ENCODE measurements around the gene BAHCC1. TPM values are rescaled to one million over a fixed set of nuclear protein-coding genes. Genes with fewer than 3 reads are reported as not detected.
A peak's percentile ranks its signal among the peaks of the same experiment; 100 is the strongest.

The BAHCC1 gene
- total and polyA plus RNA-seq, 9 of the 15 experiments (the other 6 are each of a cell fraction or from before 2014, with no cell fraction given), result 0.14 to 26.9 (median 5.0) TPM

- ATAC-seq (peak; percentile 87), DNase-seq (ENCODE audit: extremely low read depth in 1 of 4, low spot score in 3 of 4) (peak; percentile 80 to 86 (median 83)), FAIRE-seq (peak; percentile 96)
- in situ Hi-C loops (cut with MboI) (no loop called here), intact Hi-C loops (cut with micrococcal nuclease) (no loop called here)
- Histone ChIP-seq H3K4me1 (replicated peaks in 1 of 2; ENCODE audit: control insufficient read depth in 2 of 2, insufficient read depth in 2 of 2, low read length in 2 of 2) (peaks cover 21 to 88% of the 10 kb centered on the region in 2 experiments), H3K9ac (ENCODE audit: insufficient read depth in 1 of 2, low read depth in 2 of 2, low read length in 2 of 2) (peak overlapping the region; percentile 45 to 83; a peak in 3 of 4 replicates), H3K79me2 (ENCODE audit: control insufficient read depth, insufficient read depth, low read length) (peaks cover 9% of the 10 kb centered on the region), H3K27me3 (ENCODE audit: control insufficient read depth in 2 of 2, insufficient read depth in 2 of 2, low read length in 2 of 2) (no peaks in the 10 kb centered on the region; a peak in 1 of 5 replicates), H3K36me3 (ENCODE audit: control insufficient read depth, insufficient read depth, low read length) (no peaks in the 10 kb centered on the region), H3K4me3 (no peak overlapping the region), H3K9me3 (replicated peaks; ENCODE audit: control insufficient read depth, insufficient read depth, low read depth, low read length) (no peaks in the 10 kb centered on the region), H3K4me2 (ENCODE audit: insufficient read depth, low read length) (peak overlapping the region; percentile 45), H3K9me1 (ENCODE audit: control insufficient read depth, insufficient read depth, low read length) (peaks cover 2% of the 10 kb centered on the region), H4K20me1 (replicated peaks; ENCODE audit: control insufficient read depth, insufficient read depth, low read length) (no peaks in the 10 kb centered on the region), H3K27ac (ENCODE audit: extremely low read depth, low read depth, low read length) (peak overlapping the region; percentile 69; the same call in 2 of the 3 replicates), H2AFZ (ENCODE audit: low read depth, low read length) (peak overlapping the region; percentile 43)
- POLR2A ChIA-PET, result interaction anchor here (0.9 to 1.1 kb wide), 2 partner anchors 10 to 108 kb away, joined by 3 read pairs; no protein-coding TSS in a partner anchor
- BruUV-seq (replicated peaks), result no TSS peak
- WGBS (ENCODE audit: insufficient coverage, low coverage, missing lambda C conversion rate), result 20% methylated on average over 29 of the region's 29 CpGs
- CTCF ChIA-PET (ENCODE audit: low intra/inter-chr PET ratio), result interaction anchor here (0.6 kb wide), 1 partner anchor 148 kb away, joined by 3 read pairs; no protein-coding TSS in a partner anchor
- TF ChIP-seq PML (IDR thresholded peaks at IDR 0.05; ENCODE audit: low read length) (no peak), CBFB (CRISPR knock-in tag; IDR thresholded peaks at IDR 0.05) (no peak), ZBTB40 (IDR thresholded peaks at IDR 0.05) (peak; percentile 61; the same call in 1 of the 2 replicates), ZBTB40 (CRISPR knock-in tag; IDR thresholded peaks at IDR 0.05) (no peak), NR2C2 (CRISPR knock-in tag; IDR thresholded peaks at IDR 0.05) (no peak), NR2C2 (tag; IDR thresholded peaks at IDR 0.05) (no peak), ILF3 (IDR thresholded peaks at IDR 0.05; ENCODE audit: borderline replicate concordance) (no peak), E2F3 (CRISPR knock-in tag; IDR thresholded peaks at IDR 0.05) (no peak), ETS1 (conservative IDR thresholded peaks at IDR 0.05; ENCODE audit: control insufficient read depth, low read depth, low read length) (peak; percentile 74), ETV6 (IDR thresholded peaks at IDR 0.05; ENCODE audit: borderline replicate concordance in 1 of 2, low read depth in 2 of 2, low read length in 1 of 2) (peak in 1 of 2 experiments; percentile 80; a peak in 1 of 4 replicates), ETV6 (CRISPR knock-in tag; IDR thresholded peaks at IDR 0.05; ENCODE audit: borderline replicate concordance) (no peak), BHLHE40 (IDR thresholded peaks at IDR 0.05; ENCODE audit: low read length) (0 out of 2 replicates have a peak, but pooled peaks have one; percentile 9)
Observed at GRCh38 chr17:81412490-81413093, 17.3 kb downstream of the BAHCC1 start.
